AG09319 (cell line): ENCODE results near the gene IFNGR1.

Experiments
- DNase-seq: peaks from one replicate; pipeline ENCODE4 v3.0.0-alpha.2; 2010; ENCODE audit warnings: low read depth; ENCODE audit errors: extremely low read depth
- TF ChIP-seq, protein P1 (sequence below): IDR thresholded peaks from 2 replicates; pipeline ENCODE4 v1.5.1; 2011; ENCODE audit warnings: low read depth, mild to moderate bottlenecking, inconsistent platforms, low read length, moderate library complexity

Gene IFNGR1

DNA sequence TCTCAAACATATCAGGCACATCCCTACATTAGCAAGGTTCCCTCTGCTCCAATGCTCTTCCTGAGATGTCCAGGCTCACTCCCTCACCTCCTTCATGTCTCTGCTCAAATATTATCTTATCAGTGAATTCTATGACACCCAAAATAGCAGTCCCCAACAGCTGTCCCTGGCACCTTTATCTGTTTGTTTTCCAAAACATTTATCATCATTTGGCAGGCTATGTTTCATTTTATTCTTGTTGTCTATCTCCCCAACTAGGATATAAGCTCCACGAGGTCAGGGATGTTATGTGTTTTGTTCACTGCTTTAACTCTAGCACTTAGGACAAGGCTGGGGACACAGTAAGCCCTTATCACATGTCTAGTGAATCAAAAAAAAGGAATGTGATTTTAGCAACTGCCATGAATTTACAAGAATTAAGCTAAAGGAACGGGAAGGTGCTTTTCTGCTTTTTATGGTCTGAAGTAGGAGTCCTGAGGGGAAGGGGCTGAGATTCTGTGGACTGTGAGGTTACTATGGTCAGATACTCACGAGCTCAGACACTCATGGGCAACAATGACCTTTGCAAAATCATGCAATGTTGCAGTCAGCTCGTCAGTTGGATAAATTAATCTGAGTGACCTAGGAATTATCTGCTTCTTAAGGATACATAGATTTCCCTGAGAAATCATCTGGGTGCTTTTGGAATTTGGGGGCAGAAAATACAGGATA is 43.9 kb downstream of the IFNGR1 start:
- DNase-seq: no peak
- TF ChIP-seq, protein P1, sequence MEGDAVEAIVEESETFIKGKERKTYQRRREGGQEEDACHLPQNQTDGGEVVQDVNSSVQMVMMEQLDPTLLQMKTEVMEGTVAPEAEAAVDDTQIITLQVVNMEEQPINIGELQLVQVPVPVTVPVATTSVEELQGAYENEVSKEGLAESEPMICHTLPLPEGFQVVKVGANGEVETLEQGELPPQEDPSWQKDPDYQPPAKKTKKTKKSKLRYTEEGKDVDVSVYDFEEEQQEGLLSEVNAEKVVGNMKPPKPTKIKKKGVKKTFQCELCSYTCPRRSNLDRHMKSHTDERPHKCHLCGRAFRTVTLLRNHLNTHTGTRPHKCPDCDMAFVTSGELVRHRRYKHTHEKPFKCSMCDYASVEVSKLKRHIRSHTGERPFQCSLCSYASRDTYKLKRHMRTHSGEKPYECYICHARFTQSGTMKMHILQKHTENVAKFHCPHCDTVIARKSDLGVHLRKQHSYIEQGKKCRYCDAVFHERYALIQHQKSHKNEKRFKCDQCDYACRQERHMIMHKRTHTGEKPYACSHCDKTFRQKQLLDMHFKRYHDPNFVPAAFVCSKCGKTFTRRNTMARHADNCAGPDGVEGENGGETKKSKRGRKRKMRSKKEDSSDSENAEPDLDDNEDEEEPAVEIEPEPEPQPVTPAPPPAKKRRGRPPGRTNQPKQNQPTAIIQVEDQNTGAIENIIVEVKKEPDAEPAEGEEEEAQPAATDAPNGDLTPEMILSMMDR: no peak

DNA sequence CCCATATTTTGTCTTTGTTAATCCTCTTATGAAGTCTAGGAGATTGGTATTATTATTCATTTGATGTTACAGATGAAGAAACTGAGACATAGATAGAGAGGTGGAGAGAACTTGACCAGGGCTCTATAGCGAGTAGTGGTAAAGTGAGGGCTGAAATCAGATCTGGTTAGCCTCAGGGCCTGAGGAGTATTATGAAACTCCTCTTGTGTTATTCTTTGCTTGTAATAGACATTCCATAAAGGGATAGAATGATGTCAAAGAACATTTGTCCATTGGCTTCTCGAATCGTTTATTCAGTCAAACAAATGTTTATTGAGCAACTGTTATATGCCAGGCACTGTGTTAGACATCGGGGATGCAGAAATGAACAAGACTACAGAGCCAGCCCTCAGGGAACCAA is 45.7 kb downstream of the IFNGR1 start, which contains the start of gene IL22RA2:
TSS of gene IL22RA2 (minus strand) at position 144 of the 400 bp plus-strand sequence. CDS start 11,895 bp downstream, outside the sequence.
- DNase-seq: no peak
- TF ChIP-seq, protein P1: no peak

DNA sequence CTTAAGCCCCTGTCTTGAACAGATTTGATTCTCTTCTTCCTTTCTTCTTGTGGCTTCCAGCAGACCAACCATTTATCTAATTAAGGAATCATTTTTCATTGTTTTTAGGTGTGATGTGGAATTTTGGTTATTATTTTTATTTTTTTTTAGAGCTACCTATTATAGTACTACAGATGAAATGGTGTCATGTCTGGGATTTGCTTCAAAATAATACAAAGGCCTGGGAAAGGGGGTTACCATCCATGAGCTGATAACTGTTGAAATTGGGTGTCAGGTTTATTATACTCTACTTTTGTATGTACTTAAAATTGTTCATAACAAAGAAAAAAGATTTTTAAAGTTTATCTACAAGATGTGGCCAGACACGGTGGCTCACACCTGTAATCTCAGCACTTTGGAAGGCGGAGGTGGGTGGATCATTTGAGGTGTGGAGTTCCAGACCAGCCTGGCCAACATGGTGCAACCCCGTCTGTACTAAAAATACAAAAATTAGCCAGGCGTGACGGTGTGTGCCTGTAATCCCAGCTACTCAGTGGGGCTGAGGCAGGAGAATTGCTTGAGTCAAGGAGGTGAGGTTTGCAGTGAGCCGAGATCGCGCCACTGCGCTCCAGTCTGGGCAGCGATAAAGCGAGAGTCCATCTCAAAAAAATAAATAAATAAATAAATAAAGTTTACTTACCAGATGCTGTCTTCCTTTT is 46.3 kb downstream of the IFNGR1 start:
- no peak for DNase-seq
- TF ChIP-seq, protein P1: no peak

DNA sequence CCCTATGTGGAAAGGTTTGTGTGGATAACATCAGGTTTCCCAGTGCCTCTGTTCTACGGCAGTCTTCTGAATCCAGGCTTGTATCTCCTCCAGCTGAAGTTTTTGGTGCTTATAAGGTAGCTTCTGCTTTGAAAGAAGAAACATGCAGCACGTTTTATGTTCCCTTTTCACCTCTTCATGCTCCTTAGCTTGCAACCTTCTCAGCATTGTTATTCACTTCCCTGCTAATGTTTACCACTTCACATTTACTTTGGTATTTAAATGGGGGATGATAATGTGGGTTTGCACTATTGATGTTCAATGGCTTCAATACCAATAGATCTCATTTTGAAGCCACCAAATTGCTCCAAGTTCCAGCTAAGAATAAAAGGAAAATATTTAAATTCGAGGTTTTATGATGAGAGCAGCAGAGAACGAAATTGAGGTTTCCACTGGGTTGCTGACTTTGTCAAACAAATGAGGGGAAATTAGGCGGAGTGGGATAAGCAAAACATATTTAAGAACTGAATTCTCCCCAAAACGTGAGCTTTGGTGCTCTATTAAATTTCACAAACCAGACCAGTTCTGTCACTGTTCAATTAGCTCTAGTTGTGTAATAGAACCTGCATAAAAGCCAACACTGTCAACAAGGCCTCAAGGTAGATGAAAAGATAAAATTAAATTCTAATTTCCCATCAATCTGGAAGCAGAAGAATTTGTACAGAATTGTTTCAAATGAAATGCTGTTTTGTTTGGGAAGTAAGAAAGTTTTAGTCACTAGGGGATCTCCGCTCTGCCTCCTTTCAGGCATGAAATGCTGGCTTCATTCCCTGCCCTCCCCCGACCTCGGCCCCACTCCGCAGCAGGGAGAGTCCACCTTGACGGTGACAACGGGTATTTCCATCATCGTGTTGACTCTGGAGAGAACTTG is 47.1 kb downstream of the IFNGR1 start:
- TF ChIP-seq, protein P1: no peak
- no peak for DNase-seq

DNA sequence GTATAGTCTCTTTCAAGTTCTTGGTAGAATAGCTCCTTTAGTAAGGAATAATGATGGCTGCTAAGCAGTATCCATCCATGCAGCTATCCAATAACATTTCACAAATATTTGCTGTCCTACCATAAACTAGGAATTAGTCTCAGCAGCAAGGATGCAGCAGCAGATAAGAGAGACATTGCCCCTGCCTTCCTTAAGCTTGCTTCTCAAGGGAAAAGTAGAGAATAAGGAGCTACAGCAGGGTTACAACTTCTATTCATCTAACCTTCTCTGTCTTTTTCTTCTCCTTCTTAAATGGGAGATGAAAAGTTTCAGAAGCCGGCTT is 48.2 kb downstream of the IFNGR1 start:
- TF ChIP-seq, protein P1: no peak
- no peak for DNase-seq

DNA sequence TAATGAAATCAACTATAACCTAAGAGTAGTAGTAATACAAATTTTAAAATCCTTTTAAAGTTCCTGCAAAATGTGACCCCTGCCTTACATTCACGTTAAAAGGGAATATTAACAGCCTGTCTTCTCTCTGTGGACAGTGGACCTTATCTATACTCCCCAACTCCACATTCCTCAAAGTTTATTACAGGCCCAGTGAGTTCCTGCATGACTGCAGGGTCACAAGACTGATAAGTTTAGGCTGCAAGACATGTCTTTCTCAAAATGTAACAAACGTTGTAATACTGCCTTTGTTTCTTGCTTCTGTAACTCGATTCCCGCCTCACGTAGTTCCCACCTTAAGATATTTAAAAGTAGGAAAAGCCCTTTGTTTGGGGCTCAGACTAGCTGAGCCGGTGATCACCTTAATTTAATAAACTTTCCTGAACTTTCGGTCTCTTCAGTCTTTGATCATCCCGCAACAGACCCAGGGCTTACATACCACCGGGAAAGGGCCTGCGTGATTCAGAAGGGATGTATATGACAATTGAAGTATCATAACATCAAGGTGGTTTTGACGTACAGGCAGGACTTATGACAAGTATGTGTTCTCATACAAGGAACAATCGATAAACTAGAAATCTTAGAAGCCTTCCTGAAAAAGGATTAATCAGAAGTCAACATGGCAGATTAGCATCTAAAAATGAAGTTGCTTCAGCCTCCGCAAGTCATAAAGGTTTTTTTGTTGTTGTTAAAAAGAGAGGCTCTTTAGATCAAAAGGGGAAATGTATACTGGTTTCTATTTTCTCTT is 48.7 kb downstream of the IFNGR1 start:
- DNase-seq: no peak

More for the DNA sequence above, 48.7 kb downstream of the IFNGR1 start:
- TF ChIP-seq, protein P1: no peak
